Prostate gland (tissue), 2 donors: ENCODE results near the gene HOXC5.

Source experiments
- POLR2A ChIP-seq: fragments of 450-650 bp; IDR thresholded peaks from one replicate; pipeline ENCODE4 v1.6.1; 2016; ENCODE audit warnings: antibody characterized with exemption, mild to moderate bottlenecking
- POLR2AphosphoS5 ChIP-seq: sonication (generic); formaldehyde crosslinking; IDR thresholded peaks from one replicate; pipeline ENCODE4 v1.6.1; 2017; ENCODE audit warnings: antibody characterized with exemption
- TF ChIP-seq, protein P1 (sequence below), 4 experiments: fragments of 200-600 bp in 2 of 4; fragments of 450-650 bp in 2 of 4; sonication (generic) in 2 of 4; IDR thresholded peaks; 1 replicate in 3 of 4; 2 replicates in 1 of 4; pipeline ENCODE4 v1.5.1; 2016 to 2019; ENCODE audit warnings: antibody characterized with exemption in 4 of 4, mild to moderate bottlenecking in 2 of 4, moderate library complexity in 2 of 4

DNA sequence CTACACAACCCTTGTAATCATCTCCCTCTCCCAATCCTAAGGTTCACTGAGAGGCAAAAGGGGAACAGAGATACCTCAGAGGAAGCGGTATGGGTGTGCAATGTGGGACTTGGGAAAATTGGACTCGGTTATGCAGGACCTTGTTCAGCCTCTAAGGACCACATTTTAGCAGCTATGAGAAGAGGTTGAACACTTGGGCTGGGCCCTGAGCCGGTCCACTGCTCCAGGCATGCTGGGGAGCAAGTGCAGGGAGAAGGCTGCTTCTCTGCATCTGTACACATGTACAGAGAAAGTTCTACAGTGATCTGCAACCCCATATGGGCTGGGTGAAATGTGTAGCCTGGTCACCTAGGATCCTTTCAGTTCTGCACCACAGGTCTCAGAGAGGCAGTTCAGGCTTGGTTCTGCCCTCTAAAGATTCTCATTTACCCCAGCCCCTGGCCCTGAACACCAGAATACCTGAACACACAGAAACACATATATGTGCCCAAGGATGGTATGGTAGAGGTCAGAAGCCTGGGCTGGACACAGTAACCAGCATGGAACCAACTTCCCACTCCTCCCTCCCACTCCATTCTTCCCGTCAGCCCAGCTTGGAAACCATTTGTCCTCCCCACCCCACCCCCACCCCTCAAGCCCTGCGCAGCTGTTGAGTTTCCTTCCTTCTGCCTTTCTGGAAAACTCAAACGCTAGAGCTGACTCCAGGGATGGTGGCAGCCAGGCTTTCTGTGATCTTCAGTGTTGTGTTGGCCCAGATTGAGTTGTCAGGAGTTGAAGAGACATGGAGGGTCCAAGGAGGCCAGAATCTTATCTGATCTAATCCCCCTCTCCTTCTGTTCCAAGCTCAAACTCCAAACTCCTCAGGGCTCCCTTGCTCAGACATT, 10.4 kb downstream of the HOXC5 start:
- no peak for TF ChIP-seq POLR2A
- TF ChIP-seq, protein P1, sequence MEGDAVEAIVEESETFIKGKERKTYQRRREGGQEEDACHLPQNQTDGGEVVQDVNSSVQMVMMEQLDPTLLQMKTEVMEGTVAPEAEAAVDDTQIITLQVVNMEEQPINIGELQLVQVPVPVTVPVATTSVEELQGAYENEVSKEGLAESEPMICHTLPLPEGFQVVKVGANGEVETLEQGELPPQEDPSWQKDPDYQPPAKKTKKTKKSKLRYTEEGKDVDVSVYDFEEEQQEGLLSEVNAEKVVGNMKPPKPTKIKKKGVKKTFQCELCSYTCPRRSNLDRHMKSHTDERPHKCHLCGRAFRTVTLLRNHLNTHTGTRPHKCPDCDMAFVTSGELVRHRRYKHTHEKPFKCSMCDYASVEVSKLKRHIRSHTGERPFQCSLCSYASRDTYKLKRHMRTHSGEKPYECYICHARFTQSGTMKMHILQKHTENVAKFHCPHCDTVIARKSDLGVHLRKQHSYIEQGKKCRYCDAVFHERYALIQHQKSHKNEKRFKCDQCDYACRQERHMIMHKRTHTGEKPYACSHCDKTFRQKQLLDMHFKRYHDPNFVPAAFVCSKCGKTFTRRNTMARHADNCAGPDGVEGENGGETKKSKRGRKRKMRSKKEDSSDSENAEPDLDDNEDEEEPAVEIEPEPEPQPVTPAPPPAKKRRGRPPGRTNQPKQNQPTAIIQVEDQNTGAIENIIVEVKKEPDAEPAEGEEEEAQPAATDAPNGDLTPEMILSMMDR (IDR thresholded peaks at IDR 0.05), result no peak
- no peak for TF ChIP-seq POLR2AphosphoS5
